HG03135 (cell line): ENCODE results near the gene TBCCD1.
"Not testable (repeated sequence)": the region's sequence is repeated elsewhere in the genome, so short reads cannot be mapped to it uniquely, and the experiment has no call there.

Experiments
- ATAC-seq: cut with Tn5 transposase; IDR thresholded peaks from one replicate; pipeline ENCODE4 v1.9.1; 2021; ENCODE audit warnings: mild to moderate bottlenecking, moderate library complexity; ENCODE audit not compliant: unreplicated experiment

TBCCD1 gene

DNA sequence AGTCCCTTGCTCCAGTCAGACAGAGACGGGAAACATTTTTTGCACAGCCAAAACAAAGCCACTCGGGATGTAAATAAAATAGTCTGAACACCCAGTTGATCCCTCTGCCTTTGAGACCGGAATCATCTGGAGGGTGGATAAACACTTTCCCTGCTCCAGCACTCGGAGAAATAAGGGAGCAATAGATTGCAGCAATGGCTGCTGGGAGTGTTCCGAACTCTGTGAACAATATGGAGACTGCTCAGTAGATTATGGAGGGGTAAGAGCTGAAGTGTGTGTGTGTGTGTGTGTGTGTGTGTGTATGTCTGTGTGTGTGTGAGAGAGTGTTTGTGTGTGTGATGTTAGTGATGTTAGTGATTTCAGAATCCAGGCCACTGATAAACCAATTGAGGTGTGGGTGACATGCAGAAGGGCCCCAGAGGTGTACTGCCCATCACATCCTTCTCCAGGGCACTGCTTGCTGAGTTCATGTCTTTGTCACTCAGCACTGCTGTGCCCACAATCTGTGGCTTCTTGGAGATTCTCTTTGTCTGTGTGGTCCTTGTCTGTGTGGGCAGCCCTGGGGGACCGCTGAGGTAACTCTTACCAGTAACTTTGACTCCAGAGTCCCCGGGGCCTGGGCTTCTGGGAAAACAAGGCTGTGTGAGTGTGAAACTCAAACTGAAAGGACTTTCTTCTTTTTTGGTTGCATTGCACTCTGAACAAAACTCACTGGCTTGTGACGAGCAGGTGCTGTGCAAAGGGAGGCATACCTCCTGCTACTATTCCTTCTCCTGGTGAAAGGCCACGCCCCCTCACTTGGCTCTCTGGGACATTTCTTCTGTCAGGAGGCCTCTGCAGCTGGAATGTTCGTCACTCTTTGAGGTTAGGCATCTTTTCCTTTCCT lies 45.9 kb downstream of the TBCCD1 start:
- ATAC-seq: peak; percentile 52

DNA sequence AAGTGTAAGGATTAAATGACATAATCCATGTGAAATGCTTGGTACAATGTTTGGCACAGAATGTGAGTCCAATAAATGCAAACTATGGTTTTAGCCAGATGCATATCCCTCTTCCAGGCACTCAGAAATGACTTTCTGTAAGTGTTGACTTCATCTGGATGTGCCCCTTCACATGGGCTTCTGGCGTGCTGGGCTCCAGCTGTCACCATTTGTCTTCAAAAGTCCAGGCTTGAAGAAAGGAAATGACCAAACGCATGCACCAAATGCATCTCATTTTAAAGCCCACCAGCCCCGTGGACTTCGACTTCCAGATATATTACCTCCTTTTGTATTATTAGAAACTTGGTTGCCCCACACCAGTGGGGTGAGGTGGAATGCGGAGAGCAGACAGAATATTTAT lies 46.7 kb downstream of the TBCCD1 start:
- no peak for ATAC-seq

DNA sequence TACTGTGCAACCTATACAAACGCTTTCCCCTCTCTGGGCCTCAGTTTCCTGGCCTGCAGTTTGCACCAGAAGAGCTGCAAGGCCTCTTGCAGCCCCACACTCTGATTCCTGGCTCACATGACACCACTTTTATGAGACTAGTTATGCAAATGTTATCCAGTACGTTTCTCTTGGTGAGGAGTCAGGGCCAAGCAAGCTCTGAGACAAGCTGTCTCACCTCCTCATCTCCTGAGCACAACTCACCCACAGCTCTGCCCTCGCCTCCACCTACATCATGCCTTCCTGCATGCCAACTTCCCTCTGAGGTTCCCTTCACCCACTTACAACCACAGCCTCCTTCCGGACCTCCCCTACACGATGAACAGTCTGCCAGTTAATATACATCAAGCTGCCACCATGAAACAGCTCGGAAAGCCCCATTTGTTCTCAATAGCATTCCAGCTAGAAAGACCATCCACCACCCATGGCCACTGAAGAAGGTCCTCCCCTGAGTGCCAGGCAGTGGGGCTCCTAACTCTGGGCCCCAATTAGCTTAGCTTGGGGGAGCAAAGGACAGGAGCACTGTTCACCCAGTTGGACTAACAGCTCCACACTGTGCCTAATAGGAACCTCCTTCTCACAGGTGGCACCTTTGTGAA lies 48.0 kb downstream of the TBCCD1 start:
- no peak for ATAC-seq

DNA sequence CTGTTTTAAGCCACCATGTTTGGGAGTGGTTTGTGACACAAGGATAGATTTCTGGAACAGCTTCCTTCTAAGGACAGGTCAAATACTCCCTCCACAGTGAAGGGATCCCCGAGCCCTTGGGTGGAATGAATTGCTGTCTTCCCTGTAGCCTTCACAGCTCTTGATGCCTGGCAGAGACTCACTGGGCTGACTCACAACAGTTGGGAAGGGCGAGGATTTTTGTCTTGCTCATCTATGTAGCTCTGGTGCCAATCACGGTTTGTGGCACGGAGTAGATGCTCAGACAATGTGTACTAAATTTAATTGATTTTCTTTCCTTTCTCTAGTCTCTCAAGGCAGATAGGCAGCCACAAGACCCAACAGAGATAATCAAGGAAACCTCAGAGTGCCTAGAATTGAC lies 49.9 kb downstream of the TBCCD1 start:
- ATAC-seq: no peak

DNA sequence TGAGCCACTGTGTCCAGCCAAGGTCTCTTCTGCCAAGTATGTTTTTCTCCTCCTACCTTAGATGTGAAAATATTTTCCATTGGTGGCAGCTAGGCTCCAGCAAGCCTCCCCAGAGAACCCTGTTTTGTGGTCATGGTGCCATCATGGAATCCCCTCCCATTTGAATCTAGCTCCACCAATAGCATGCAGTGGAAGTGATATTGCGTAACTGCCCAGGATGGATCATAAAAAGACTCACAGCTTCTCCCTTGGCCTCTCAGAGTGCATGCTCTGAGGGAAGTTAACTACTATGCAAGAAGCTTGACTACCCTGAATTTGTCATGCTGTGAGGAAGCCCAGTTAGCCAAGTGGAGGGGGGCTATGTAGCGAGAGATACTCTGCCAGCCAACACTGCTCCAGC lies 50.5 kb downstream of the TBCCD1 start:
- no peak for ATAC-seq

DNA sequence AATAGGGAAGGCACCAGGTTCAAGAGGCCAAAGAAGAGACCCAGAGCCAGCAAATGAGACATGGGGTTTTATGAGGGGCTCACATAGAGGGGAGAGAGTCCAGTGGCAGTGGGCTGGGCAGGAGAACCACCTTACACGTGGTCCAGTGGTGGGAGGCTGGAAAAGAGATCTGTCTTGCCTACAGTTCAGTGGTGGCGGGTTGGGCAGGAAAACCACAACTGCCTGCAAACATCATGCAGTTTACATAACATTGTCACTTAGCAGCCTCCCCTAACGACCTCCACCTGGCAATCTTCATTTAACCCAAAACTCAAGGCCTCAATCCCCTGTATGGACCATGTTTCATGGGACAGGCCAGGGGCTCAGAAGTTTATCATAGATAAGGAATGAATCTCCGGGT lies 52.0 kb downstream of the TBCCD1 start:
- no peak for ATAC-seq

DNA sequence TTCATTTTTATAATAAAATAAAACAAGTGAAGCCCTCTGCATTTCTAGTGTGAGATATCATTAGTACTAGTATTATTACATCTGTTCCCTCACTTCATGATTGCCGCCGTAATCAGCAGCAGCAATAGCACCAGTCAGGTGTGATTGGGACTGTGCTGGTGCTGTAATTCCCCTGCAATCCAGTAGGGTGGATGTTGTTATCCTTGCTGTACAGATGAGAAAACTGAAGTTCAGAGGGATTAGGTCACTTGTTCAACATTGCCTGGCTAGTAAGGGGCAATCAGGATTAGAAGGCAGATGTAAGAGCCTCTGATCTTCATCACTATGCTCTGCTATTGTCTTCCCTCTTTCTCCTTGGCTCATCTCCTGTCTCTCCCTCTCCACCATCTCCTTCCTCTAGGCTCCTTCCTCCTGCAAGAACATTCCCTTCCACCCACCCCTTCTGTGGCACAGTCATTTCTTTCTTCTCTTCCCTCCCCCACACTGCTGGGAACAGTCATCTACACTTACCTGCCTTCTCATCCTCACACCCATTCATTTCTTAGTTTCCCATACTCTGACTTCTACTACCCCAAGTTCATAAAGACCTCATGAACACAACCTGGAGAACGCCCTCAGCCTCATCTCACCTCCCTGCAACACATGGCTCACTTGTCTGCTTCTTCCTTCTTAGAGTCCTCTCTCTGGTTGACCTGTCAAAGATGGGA lies 52.7 kb downstream of the TBCCD1 start:
- no peak for ATAC-seq

DNA sequence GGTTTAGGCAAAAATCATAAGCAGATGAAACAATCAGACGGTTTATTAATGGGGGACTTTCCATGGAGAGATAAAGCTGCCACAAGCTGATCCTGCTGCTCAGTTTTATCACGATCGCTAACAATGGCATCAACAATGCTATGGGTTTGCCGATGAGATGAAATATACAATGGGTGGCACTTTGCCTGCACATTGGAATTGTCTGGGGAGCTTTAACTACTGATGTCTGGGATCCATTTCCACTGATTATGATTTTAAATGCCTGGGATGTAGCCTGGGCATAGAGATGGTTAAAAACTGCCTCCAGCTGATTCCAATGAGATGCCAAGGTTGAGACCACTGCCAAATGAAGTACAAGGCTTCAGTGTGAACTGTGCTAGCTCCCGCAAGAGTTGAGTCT lies 53.8 kb downstream of the TBCCD1 start:
- no peak for ATAC-seq

DNA sequence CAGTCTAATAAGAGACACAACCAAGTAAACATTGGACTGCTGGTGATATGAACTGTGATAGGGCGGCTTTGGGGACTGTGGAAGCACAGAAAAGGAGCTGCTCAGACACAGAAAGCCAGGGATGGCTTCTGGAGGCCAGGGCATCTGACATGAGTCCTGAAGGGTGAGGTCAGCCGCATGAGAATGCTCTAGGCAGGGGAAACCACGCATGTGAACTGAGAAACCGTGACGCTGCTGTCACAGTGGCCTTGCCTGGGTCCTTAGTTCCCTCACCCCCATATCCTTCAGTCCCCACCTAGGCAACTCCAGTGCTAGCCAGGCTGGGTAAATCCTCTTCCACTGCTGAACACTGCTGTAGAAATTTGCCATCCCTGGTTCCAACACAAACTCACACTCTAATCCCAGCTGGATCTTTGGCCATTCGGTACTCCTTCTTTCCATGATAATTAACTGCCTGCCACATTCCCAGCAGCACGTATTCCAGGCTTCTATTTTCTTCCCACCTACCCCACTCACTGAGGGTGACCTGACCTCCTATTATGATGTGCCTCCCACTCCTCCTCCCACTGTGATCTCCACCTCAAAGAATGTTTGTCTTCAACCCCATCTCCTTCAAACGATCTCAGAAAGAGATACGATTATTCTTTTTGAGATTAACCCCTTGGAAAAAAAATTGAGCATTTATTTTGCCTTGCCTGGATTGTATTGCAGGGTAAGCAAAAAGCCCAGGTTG lies 54.4 kb downstream of the TBCCD1 start:
- no peak for ATAC-seq

DNA sequence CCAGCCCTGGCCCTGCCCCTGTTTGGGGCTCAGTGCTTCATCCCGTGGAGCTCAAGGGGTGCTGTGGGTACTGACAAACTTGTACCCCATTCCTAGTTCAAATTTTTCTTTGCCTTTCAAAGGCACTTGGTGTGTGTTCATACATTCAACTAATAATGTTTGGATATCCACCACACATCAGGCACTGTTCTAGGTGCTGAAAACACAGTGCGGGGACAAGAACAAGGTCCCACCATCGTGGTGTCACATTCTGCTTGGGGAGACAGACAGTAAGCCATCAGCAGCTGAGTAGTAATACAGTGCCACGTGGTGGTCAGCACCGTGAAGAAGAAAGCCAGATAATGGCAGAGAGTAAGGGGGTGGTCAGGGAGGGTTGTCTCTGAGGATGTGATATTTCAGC lies 55.4 kb downstream of the TBCCD1 start:
- ATAC-seq: no peak

DNA sequence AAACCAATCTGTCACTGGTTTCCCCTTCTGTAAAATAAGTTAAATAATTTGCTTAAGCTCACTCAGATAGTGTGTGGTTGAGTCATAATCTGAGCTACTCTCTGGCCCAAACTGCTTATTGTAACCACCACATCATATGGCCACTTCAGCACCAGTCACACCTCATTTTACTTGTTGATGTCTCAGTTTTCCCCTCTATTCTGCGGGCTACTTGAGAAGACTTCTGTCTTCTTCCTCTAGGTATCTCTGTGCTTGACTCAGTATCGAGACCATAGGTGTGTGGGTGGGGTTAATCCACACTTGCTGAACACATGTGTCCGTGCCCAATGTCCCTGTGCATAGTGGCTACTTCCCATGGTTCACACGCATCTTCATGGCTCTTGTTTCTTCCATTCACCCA lies 55.9 kb downstream of the TBCCD1 start:
- ATAC-seq: peak; percentile 78

DNA sequence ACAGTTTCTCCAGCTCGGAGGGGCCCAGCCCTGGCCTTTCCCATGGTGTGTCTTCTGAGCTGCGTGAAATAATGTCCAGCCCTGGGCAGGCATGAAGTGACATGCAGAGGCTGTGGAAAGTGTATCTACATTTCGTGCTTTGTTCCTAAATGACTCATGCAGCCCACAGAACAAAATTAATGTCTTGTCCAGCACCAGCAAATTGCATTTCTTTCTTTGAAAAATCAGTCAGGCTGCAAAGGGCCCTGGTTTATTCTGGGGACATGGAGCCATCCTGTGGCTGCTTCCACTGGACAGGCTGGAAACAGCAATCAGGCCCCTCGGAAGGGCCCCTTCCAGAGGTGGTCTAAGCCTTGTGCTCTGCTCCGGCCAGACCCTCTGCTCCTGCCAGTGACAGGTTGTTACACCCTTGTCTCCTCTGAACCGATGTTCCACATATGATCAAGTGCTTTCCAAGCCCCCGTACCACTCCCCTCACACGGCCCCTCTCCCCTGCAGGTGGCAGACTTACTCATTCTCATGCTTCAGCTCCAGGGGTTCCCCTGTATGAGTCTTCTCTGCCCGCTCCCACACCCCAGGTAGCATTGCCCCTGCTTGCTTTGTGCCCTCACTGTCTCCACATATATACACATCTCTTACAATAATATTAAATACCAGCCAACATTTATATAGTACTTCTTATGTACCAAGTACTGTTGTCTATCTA lies 56.6 kb downstream of the TBCCD1 start:
- no peak for ATAC-seq

DNA sequence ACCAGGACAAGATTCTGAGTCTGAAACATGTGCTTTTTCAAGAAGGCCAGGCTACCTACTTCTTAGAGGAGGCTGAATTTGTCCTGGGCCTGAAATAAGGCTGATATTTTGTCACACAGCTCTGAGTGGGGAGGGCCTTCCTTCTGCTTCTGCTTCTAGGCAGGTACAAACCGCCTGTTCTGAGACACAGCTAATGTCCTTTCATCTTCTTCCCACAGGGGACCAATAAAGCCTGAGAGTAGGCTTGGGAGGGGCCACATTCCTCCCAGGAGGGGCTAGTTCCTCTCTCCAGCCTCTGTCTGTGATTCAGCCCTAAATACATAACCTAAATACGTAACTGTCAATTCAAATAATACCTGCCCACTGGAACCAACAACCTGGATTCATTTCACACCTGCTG lies 57.7 kb downstream of the TBCCD1 start:
- ATAC-seq: no peak

DNA sequence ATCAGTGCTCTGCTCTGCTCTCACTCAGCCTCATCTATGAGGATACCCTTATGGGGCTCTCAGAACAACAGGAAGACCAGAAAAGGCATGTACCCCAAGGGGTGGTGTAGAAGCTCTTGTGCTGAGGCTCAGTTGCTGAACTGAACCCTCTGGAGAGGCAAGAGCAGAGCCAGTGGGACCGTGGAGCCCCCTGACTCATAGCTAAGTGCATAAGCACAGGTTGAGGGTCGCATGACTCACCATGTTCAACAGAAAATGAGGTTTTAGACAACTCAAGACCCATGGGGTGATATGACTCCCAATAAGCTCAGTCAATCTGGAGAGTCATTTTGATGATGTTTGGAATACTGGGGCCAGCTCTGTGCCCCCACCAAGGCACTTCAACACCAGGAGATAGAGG lies 60.3 kb downstream of the TBCCD1 start:
- no peak for ATAC-seq

DNA sequence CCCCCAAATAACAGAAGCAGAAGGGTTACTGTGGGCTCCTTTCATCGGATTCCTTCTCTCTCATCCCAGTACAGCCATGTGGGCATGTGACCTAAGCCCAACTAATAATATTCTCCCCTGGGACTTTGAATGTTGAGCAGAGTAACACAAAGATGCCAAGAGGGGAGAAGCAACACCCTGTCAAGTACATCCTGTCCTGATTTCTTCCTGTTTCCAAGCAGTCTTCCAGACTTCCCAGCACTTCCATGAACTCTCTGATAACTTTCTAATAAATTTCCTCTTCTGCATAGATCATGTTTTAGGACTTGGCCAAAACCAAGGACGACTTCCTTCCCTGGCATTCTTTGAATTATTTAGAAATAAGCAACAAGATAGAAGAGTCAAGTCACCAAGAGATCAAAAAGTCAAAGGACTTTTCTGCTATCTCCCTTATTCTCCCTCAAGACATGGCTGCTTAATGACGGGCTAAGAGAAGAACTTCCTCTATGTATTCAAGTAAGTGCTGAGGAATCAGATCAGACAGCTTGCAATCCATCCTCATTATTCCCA lies 60.9 kb downstream of the TBCCD1 start:
- no peak for ATAC-seq

DNA sequence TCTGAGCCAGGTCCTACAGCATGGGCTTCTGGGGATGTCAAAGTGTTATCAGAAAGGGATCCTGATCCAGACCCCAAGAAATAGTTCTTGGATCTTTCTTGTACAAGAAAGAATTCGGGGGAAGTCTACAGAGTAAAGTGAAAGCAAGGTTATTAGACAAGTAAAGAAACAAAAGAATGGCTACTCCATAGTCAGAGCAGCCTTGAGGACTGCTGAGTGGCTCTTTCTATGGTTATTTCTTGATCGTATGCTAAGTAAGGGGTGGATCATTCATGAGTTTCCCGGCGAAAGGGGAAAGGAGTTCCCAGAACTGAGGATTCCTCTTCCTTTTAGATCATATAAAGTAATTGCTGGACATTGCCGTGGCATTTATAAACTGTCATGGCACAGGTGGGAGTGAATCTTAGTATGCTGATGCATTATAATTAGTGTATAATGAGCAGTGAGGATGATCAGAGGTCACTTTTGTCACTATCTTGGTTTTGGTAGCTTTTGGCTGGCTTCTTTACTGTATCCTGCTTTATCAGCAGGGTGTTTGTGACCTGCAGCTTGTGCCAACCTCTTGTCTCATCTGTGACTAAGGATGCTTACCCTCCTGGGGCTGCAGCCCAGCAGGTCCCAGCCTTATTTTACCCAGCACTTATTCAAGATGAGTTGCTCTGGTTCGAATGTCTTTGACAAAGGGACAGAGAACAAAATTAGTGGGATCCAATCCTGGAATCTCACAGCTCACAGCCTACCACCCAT lies 64.0 kb downstream of the TBCCD1 start:
- ATAC-seq: no peak

DNA sequence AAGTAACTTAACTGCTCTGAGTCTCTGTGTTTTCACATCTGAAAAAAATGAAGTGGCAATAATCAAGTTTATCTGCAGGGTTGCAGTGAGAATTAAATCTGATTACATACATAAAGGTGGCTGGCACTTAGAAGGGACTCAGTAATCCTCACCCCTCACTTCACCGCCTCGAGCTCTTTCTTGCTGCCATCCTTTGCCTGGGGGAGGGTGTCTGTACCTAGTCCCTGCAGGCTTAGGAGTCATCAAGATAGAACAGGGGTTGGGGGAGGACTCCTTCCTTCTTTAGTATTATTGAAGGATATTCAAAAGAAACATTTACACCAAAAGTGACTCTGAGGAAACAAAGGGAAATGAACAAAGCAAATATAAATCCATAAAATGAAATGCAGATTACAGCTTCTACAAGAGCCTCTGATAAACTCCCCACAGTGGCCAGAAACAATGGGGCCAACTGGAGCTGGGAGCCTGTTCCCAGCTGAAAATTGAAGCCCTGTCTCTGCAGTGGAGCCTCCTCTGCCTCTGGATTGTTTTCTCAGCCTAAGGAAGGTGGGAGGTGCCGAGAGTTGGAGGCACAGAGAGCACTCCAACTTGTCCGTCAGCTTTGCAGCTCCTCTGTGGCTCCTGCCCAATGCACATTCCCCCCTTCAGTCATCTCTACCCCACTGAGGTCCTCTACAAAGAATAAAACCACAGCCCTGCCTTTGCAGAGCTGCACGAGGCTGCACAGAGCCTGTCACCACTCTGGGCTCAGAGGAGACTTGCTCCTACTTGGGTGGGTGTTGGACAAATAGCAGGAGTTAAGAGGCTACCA lies 64.8 kb downstream of the TBCCD1 start:
- ATAC-seq: no peak

DNA sequence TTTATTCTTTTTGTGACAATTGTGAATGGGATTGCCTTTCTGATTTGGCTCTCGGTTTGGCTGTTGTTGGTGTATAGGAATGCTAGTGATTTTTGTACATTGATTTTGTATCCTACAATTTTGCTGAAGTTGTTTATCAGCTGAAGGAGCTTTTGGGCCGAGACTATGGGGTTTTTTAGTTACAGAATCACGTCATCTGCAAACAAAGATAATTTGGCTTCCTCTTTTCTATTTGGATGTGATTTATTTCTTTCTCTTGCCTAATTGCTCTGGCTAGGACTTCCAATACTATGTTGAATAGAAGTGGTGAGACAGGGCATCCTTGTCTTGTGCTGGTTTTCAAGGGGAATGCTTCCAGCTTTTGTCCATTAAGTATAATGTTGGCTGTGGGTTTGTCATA lies 67.2 kb downstream of the TBCCD1 start:
- ATAC-seq: not testable (repeated sequence)

DNA sequence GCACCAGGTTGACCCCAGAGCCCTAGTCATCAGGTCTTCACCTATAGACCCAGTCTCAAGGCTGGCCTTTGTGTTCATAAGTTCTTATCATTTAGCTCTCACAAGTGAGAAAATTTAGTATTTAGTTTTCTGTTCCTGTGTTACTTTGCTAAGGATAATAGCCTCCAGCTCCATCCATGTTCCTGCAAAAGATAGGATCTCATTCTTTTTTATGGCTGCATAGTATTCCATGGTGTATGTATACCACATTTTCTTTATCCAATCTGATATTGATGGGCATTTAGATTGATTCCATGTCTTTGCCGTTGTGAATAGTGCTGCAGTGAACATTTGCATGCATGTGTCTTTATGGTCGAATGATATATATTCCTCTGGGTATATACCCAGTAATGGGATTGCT lies 69.1 kb downstream of the TBCCD1 start:
- not testable (repeated sequence) for ATAC-seq
